ENCODE results near the gene PGAM1. TPM values are rescaled to one million over a fixed set of nuclear protein-coding genes. Genes with fewer than 3 reads are reported as not detected.

The PGAM1 gene
- total RNA-seq, 2 experiments from 2014 or later: 289 to 467 TPM

DNA sequence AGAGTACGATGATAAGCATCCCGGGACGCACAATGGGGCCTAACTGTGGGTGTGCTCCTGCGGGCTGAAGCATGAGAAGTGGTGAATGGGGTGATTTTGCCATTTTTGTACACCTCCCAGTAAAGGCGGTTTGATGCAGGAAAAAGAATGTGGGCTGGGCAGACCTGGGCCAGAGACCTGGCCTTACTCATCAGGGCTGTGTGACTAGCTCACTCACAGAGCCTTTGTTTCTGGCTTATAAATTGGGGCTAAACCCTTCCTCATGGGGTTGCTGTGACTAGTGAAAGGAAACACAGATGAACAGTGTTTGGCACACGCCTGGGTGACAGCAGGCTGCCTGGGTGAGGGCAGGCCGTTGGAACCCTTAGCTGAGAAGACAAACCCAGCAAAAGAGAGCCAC, 42.8 kb upstream of the PGAM1 start:
- peaks cover 83% of the 10 kb centered on the region for H3K36me3 ChIP-seq (ENCODE audit: insufficient read depth, low read length)
- H3K27ac ChIP-seq (ENCODE audit: low read depth, low read length, poor library complexity, severe bottlenecking): no peak overlapping the region
- H4K20me1 ChIP-seq (ENCODE audit: insufficient read depth, low read length): no peaks in the 10 kb centered on the region
- intact Hi-C loops (cut with micrococcal nuclease; ENCODE audit: unreplicated experiment): no loop called here
- no peaks in the 10 kb centered on the region for H3K9me3 ChIP-seq (ENCODE audit: low read length)
- no peaks in the 10 kb centered on the region for H3K9me2 ChIP-seq (ENCODE audit: insufficient read depth, low read length)
- no peak for DNase-seq (ENCODE audit: low spot score)
- ChIA-PET CTCF (ENCODE audit: unreplicated experiment) (no interaction called here), POLR2A (interaction anchor here (0.9 kb wide), 1 partner anchor 25 kb away, joined by 3 read pairs; no protein-coding TSS in a partner anchor)
- BruUV-seq (replicated peaks): no TSS peak
- H3K4me3 ChIP-seq (ENCODE audit: low read depth, low read length, poor library complexity, severe bottlenecking): no peak overlapping the region
- no peak overlapping the region for H3K4me2 ChIP-seq (ENCODE audit: low read length)
- H2AFZ ChIP-seq (ENCODE audit: low read length): no peak overlapping the region
- H3K79me2 ChIP-seq (ENCODE audit: insufficient read depth, low read depth, low read length): no peaks in the 10 kb centered on the region
- no peak for TF ChIP-seq EZH2phosphoT487 (IDR thresholded peaks at IDR 0.05; ENCODE audit: borderline replicate concordance, low read depth, low read length)
- TF ChIP-seq, protein P1, sequence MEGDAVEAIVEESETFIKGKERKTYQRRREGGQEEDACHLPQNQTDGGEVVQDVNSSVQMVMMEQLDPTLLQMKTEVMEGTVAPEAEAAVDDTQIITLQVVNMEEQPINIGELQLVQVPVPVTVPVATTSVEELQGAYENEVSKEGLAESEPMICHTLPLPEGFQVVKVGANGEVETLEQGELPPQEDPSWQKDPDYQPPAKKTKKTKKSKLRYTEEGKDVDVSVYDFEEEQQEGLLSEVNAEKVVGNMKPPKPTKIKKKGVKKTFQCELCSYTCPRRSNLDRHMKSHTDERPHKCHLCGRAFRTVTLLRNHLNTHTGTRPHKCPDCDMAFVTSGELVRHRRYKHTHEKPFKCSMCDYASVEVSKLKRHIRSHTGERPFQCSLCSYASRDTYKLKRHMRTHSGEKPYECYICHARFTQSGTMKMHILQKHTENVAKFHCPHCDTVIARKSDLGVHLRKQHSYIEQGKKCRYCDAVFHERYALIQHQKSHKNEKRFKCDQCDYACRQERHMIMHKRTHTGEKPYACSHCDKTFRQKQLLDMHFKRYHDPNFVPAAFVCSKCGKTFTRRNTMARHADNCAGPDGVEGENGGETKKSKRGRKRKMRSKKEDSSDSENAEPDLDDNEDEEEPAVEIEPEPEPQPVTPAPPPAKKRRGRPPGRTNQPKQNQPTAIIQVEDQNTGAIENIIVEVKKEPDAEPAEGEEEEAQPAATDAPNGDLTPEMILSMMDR (conservative IDR thresholded peaks at IDR 0.05; ENCODE audit: low read length): no peak
- no peaks in the 10 kb centered on the region for H3K4me1 ChIP-seq (ENCODE audit: insufficient read depth, low read length, poor library complexity, severe bottlenecking)

DNA sequence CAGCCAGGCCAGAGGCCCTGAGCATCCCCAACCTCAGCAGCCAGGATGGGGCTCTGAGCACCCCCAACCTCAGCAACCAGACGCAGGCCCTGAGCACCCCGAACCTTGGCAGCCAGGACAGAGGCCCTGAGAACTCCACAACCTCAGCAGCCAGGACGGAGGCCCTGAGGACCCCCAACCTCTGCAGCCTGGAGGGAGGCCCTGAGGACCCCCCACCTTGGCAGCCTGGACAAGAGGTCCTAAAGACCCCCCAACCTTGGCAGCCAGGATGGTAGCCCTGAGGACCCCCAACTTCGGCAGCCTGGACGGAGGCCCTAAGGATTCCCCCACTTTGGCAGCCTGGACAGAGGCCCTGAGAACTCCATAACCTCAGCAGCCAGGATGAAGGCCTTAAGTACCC, 41.8 kb upstream of the PGAM1 start:
- peaks cover 84% of the 10 kb centered on the region for H3K36me3 ChIP-seq (ENCODE audit: insufficient read depth, low read length)
- no peak for DNase-seq (ENCODE audit: low spot score)

DNA sequence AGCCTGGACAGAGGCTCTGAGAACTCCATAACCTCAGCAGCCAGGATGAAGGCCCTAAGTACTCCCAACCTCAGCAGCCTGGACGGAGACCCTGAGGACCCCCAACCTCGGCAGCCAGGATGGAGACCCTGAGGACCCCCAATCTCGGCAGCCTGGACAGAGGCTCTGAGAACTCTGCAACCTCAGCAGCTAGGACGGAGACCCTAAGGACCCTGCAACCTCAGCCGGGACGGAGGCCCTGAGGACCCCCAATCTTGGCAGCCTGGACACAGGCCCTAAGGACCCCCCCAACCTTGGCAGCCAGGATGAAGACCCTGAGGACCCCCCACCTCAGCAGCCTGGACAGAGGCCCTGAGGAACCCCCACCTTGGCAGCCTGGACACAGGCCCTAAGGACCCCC, 41.4 kb upstream of the PGAM1 start:
- intact Hi-C loops (cut with micrococcal nuclease; ENCODE audit: unreplicated experiment): no loop called here
- Histone ChIP-seq H3K27ac (ENCODE audit: low read depth, low read length, poor library complexity, severe bottlenecking) (no peak overlapping the region), H3K9me2 (ENCODE audit: insufficient read depth, low read length) (no peaks in the 10 kb centered on the region), H3K4me3 (ENCODE audit: low read depth, low read length, poor library complexity, severe bottlenecking) (no peak overlapping the region), H3K36me3 (ENCODE audit: insufficient read depth, low read length) (peaks cover 85% of the 10 kb centered on the region), H3K79me2 (ENCODE audit: insufficient read depth, low read depth, low read length) (no peaks in the 10 kb centered on the region), H3K4me1 (ENCODE audit: insufficient read depth, low read length, poor library complexity, severe bottlenecking) (no peaks in the 10 kb centered on the region), H2AFZ (ENCODE audit: low read length) (no peak overlapping the region), H3K9me3 (ENCODE audit: low read length) (no peaks in the 10 kb centered on the region), H3K4me2 (ENCODE audit: low read length) (no peak overlapping the region), H4K20me1 (ENCODE audit: insufficient read depth, low read length) (no peaks in the 10 kb centered on the region)
- BruUV-seq (replicated peaks): no TSS peak
- ChIA-PET CTCF (ENCODE audit: unreplicated experiment) (no interaction called here), POLR2A (no interaction called here)
- TF ChIP-seq, protein P1 (conservative IDR thresholded peaks at IDR 0.05; ENCODE audit: low read length): no peak
- no peak for TF ChIP-seq EZH2phosphoT487 (IDR thresholded peaks at IDR 0.05; ENCODE audit: borderline replicate concordance, low read depth, low read length)
- DNase-seq (ENCODE audit: low spot score): no peak

More for the DNA sequence above, 41.8 kb upstream of the PGAM1 start:
- ChIA-PET CTCF (ENCODE audit: unreplicated experiment) (no interaction called here), POLR2A (no interaction called here)
- no peak for TF ChIP-seq EZH2phosphoT487 (IDR thresholded peaks at IDR 0.05; ENCODE audit: borderline replicate concordance, low read depth, low read length)
- TF ChIP-seq, protein P1 (conservative IDR thresholded peaks at IDR 0.05; ENCODE audit: low read length): no peak
- no TSS peak for BruUV-seq (replicated peaks)
- no peaks in the 10 kb centered on the region for H3K79me2 ChIP-seq (ENCODE audit: insufficient read depth, low read depth, low read length)
- H2AFZ ChIP-seq (ENCODE audit: low read length): no peak overlapping the region
- no peak overlapping the region for H3K4me2 ChIP-seq (ENCODE audit: low read length)
- intact Hi-C loops (cut with micrococcal nuclease; ENCODE audit: unreplicated experiment): no loop called here
- no peaks in the 10 kb centered on the region for H3K9me2 ChIP-seq (ENCODE audit: insufficient read depth, low read length)
- no peaks in the 10 kb centered on the region for H4K20me1 ChIP-seq (ENCODE audit: insufficient read depth, low read length)
- no peak overlapping the region for H3K27ac ChIP-seq (ENCODE audit: low read depth, low read length, poor library complexity, severe bottlenecking)
- H3K4me1 ChIP-seq (ENCODE audit: insufficient read depth, low read length, poor library complexity, severe bottlenecking): no peaks in the 10 kb centered on the region
- H3K4me3 ChIP-seq (ENCODE audit: low read depth, low read length, poor library complexity, severe bottlenecking): no peak overlapping the region
- no peaks in the 10 kb centered on the region for H3K9me3 ChIP-seq (ENCODE audit: low read length)

Measured in OCI-LY7 (cell line).